Hematopoietic multipotent progenitor cell (in vitro differentiated cells): ENCODE data around the gene ASB10. TPM values are rescaled to one million over a fixed set of nuclear protein-coding genes. Genes with fewer than 3 reads are reported as not detected.

Source experiments
- DNase-seq, 3 donors: peaks; one replicate each; pipeline ENCODE4 v3.0.0-alpha.2; 2011 to 2015; ENCODE audit warnings: low read depth in 2 of 3, low spot score in 2 of 3
- total RNA-seq: library from RNA; depleted of rRNA; stranded (reverse); fragments of >200 nt; gene quantifications from one replicate; pipeline ENCODE4 v1.2.3, GENCODE V29; 2012

ASB10 gene
- total RNA-seq, 1 donor = not detected

DNA sequence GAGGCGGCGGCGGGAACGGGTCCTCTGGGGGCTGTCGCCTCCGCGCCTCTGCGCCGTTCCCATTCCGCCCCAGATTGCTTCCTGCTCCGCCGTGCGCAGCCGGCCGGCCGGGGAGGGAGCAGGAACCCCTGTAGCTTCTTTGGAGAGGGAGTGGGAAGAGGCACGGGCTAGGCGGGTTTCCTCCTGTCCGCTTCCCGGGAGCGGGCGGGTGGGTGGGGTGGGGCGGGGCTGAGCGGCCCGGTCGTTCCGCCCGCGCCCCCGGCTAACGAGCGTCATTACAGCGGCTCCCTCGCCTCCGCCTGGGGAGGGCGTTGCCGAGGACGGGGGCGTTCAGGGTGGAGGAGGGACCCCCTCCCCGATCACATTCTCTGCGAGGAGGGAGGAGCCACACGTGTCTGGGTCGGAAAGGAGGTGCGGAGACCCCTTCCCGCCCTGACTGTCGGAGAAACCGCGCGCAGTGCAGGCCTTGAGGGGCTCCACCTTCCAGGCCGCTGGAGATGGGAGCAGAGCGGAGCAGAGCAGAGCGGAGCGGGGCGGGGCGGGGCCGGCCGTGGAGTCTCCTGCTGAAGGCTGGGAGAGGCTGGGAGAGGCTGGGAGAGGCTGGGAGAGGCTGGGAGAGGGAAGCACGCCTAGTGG is 61.1 kb downstream of the ASB10 start:
- DNase-seq = no peak

Other genes starting within 250 kb of the ASB10 start
- gene KCNH2, start 208.9 kb downstream of the ASB10 start, total RNA-seq = 53.9 TPM
- gene NOS3, start 196.2 kb downstream of the ASB10 start, total RNA-seq = 0.27 TPM
- 2.7 TPM for gene ATG9B, start 162.8 kb downstream of the ASB10 start, total RNA-seq
- gene ABCB8, start 158.8 kb downstream of the ASB10 start, total RNA-seq = 27.5 TPM
- 0.54 TPM for gene ASIC3, start 138.7 kb downstream of the ASB10 start, total RNA-seq
- gene CDK5, start 129.4 kb downstream of the ASB10 start, total RNA-seq = 17.5 TPM
- gene SLC4A2, start 127.7 kb downstream of the ASB10 start, total RNA-seq = 41.5 TPM
- 64.4 TPM for gene FASTK, start 106.4 kb downstream of the ASB10 start, total RNA-seq
- 25.6 TPM for gene TMUB1, start 103.8 kb downstream of the ASB10 start, total RNA-seq
- gene AGAP3, start 100.8 kb downstream of the ASB10 start, total RNA-seq = 95.9 TPM
- not detected for gene GBX1, start 19.6 kb downstream of the ASB10 start, total RNA-seq
- not detected for gene H2BK1, start 23.2 kb upstream of the ASB10 start, total RNA-seq
- 32.3 TPM for gene ABCF2, start 40.0 kb upstream of the ASB10 start, total RNA-seq
- gene CHPF2, start 45.2 kb upstream of the ASB10 start, total RNA-seq = 95.3 TPM
- 8.3 TPM for gene SMARCD3, start 61.4 kb upstream of the ASB10 start, total RNA-seq
- gene NUB1, start 154.6 kb upstream of the ASB10 start, total RNA-seq = 33.1 TPM
- 1.1 TPM for gene WDR86, start 222.8 kb upstream of the ASB10 start, total RNA-seq